ENCODE results near the gene SLC29A4.

- TF ChIP-seq CTCF (IDR thresholded peaks at IDR 0.05 in 4 of 5, conservative IDR thresholded peaks at IDR 0.05 in 1 of 5) = no peak
- TF ChIP-seq POLR2A (IDR thresholded peaks at IDR 0.05) = no peak
Measured at GRCh38 chr7:5345171-5345570, 62.4 kb downstream of the SLC29A4 start.

Measured in gastrocnemius medialis (tissue), 4 donors.